Endodermal cell (in vitro differentiated cells): ENCODE data around the gene NEDD4L. TPM values are rescaled to one million over a fixed set of nuclear protein-coding genes. Genes with fewer than 3 reads are reported as not detected.
A peak's percentile ranks its signal among the peaks of the same experiment; 100 is the strongest.

Experiments used
- DNase-seq: peaks from one replicate; pipeline ENCODE4 v3.0.0-alpha.2; 2017
- H3K27ac ChIP-seq: 2 replicates; pipeline ENCODE4 v1.5.1; 2013; ENCODE audit warnings: mild to moderate bottlenecking, low read depth, low read length, moderate library complexity
- H3K27me3 ChIP-seq: 2 replicates; pipeline ENCODE4 v1.6.1; 2013; ENCODE audit warnings: mild to moderate bottlenecking, low read length, moderate library complexity; ENCODE audit not compliant: insufficient read depth, control insufficient read depth, poor library complexity, severe bottlenecking
- H3K36me3 ChIP-seq: 2 replicates; pipeline ENCODE4 v1.7.0; 2013; ENCODE audit warnings: mild to moderate bottlenecking, low read length, moderate library complexity; ENCODE audit not compliant: control insufficient read depth, insufficient read depth
- H3K4me1 ChIP-seq: one replicate; pipeline ENCODE4 v1.7.0; 2013; ENCODE audit warnings: low read length; ENCODE audit not compliant: control insufficient read depth, insufficient read depth
- H3K4me3 ChIP-seq: 2 replicates; pipeline ENCODE4 v1.5.1; 2013; ENCODE audit warnings: mild to moderate bottlenecking, low read length, moderate library complexity
- H3K9ac ChIP-seq: 2 replicates; pipeline ENCODE4 v1.6.1; 2013; ENCODE audit warnings: mild to moderate bottlenecking, low read length, moderate library complexity; ENCODE audit not compliant: poor library complexity, severe bottlenecking; ENCODE audit errors: extremely low read depth
- H3K9me3 ChIP-seq: 2 replicates; pipeline ENCODE4 v1.6.1; 2013; ENCODE audit warnings: mild to moderate bottlenecking, low read length, moderate library complexity; ENCODE audit not compliant: control insufficient read depth
- H3K27ac Mint-ChIP-seq: 2 replicates; pipeline ENCODE4 v1.8.0; 2020; ENCODE audit warnings: mixed read lengths
- H3K27me3 Mint-ChIP-seq: 2 replicates; pipeline ENCODE4 v1.8.0; 2021; ENCODE audit warnings: mild to moderate bottlenecking, mixed read lengths; ENCODE audit not compliant: insufficient read depth
- H3K36me3 Mint-ChIP-seq: 2 replicates; pipeline ENCODE4 v1.8.0; 2020; ENCODE audit warnings: low read depth, mixed read lengths
- H3K4me1 Mint-ChIP-seq: 2 replicates; pipeline ENCODE4 v1.8.0; 2020; ENCODE audit warnings: mixed read lengths
- H3K4me3 Mint-ChIP-seq: 2 replicates; pipeline ENCODE4 v1.8.0; 2020; ENCODE audit warnings: mild to moderate bottlenecking, moderate library complexity, mixed read lengths
- H3K9me3 Mint-ChIP-seq: 2 replicates; pipeline ENCODE4 v1.8.0; 2020; ENCODE audit warnings: mild to moderate bottlenecking, mixed read lengths
- WGBS, 2 experiments: methylation state at CpG; one replicate each; pipeline versions ENCODE4 v1.1.5 to v1.1.7; 2013; ENCODE audit warnings: missing lambda C conversion rate in 2 of 2, mixed read lengths in 1 of 2; ENCODE audit not compliant: insufficient coverage in 1 of 2, insufficient read length in 1 of 2; 5-methylcytosine and 5-hydroxymethylcytosine counted together
- total RNA-seq, 2 donors: library from RNA; stranded (reverse); fragmentation: NEBNext Ultra II Directional in 1 of 2; extraction: Animal tissue kit (Norgen Biotek cat#: 25700) in 1 of 2; gene quantifications; 2 replicates in 1 of 2; 3 replicates in 1 of 2; pipeline ENCODE4 v1.2.1, GENCODE V29; 2021
- TF ChIP-seq, protein P1 (sequence below): fragments of 200-600 bp; sonication (generic); conservative IDR thresholded peaks from 2 replicates; pipeline ENCODE4 v1.5.0; 2021; ENCODE audit warnings: antibody characterized with exemption, mild to moderate bottlenecking

Gene NEDD4L
- total RNA-seq, 2 donors from 2014 or later: 70.5 to 75.3 TPM

DNA sequence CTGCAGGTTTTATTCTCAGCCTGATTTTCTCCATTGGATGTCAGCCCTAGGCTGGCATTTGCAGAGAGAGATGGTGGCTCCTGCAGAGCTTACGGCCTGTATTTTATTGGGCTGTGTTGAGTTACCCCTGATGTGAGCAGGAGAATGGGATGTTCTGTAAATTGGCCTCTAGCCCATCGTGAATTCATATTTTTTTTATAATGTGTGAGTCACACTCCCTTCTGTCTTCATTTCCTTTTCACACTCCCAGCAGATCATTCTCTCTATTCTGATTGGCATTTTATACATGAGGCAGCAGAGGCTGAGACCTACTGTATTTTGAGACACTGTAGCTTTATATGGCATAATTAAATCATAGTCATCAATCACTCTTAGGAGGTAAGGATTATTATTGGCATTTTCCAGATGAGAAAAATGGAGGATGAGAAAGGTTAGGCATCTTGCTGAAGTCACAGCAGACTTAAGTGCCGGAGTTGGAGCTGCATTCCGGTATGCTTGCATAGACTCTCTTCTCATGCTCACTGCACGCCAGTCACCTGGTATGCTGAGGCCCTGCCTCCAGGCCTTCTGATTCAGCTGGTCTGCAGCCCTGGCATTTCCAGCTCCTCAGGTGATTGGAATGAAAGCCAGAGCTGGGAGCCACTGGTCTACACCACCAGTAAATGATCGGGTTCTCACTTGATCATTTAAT lies 142.4 kb downstream of the NEDD4L start:
- Mint-ChIP-seq H3K9me3 (peaks cover 2% of the 10 kb centered on the region), H3K4me3 (no peak overlapping the region), H3K27me3 (no peaks in the 10 kb centered on the region), H3K4me1 (peaks cover 17% of the 10 kb centered on the region), H3K36me3 (peaks cover 3% of the 10 kb centered on the region), H3K27ac (no peak overlapping the region)
- no peaks in the 10 kb centered on the region for H3K9me3 ChIP-seq
- WGBS, 2 experiments: 92 to 97% methylated on average over 4 to 6 of the region's 6 CpGs
- H3K4me1 ChIP-seq: no peaks in the 10 kb centered on the region
- H3K27me3 ChIP-seq: no peaks in the 10 kb centered on the region
- H3K4me3 ChIP-seq: no peak overlapping the region
- no peak for DNase-seq
- H3K27ac ChIP-seq: no peak overlapping the region
- no peak overlapping the region for H3K9ac ChIP-seq
- TF ChIP-seq, protein P1, sequence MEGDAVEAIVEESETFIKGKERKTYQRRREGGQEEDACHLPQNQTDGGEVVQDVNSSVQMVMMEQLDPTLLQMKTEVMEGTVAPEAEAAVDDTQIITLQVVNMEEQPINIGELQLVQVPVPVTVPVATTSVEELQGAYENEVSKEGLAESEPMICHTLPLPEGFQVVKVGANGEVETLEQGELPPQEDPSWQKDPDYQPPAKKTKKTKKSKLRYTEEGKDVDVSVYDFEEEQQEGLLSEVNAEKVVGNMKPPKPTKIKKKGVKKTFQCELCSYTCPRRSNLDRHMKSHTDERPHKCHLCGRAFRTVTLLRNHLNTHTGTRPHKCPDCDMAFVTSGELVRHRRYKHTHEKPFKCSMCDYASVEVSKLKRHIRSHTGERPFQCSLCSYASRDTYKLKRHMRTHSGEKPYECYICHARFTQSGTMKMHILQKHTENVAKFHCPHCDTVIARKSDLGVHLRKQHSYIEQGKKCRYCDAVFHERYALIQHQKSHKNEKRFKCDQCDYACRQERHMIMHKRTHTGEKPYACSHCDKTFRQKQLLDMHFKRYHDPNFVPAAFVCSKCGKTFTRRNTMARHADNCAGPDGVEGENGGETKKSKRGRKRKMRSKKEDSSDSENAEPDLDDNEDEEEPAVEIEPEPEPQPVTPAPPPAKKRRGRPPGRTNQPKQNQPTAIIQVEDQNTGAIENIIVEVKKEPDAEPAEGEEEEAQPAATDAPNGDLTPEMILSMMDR: no peak
- no peaks in the 10 kb centered on the region for H3K36me3 ChIP-seq

DNA sequence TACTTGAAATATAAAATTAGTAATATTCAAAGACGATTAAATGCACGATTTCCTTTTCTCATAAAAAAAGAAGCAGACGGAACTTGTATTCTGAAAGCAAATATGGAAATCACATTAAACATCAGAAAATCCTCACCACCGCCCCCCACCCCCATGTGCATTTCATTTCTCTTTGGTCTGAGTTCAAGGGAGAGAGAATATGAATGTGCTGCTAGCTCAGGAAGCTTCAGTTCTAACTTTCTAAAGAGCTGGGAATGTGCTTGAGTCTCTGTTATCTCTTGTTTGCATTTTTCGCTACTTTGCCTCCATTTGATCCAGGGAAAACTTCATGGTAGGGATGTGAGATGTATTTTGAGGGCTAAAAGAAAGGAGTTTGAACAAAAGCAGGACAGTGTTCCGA lies 143.6 kb downstream of the NEDD4L start:
- Mint-ChIP-seq H3K9me3 (peaks cover 2% of the 10 kb centered on the region), H3K4me3 (no peak overlapping the region), H3K36me3 (peaks cover 2% of the 10 kb centered on the region), H3K4me1 (peaks cover 17% of the 10 kb centered on the region), H3K27ac (peak overlapping the region; percentile 42), H3K27me3 (no peaks in the 10 kb centered on the region)
- Histone ChIP-seq H3K27ac (no peak overlapping the region), H3K36me3 (no peaks in the 10 kb centered on the region), H3K9me3 (no peaks in the 10 kb centered on the region), H3K9ac (no peak overlapping the region), H3K4me3 (no peak overlapping the region), H3K27me3 (no peaks in the 10 kb centered on the region), H3K4me1 (no peaks in the 10 kb centered on the region)
- DNase-seq: no peak
- TF ChIP-seq, protein P1: no peak
- 94 to 100% methylated on average over 2 to 6 of the region's 6 CpGs for WGBS, 2 experiments

DNA sequence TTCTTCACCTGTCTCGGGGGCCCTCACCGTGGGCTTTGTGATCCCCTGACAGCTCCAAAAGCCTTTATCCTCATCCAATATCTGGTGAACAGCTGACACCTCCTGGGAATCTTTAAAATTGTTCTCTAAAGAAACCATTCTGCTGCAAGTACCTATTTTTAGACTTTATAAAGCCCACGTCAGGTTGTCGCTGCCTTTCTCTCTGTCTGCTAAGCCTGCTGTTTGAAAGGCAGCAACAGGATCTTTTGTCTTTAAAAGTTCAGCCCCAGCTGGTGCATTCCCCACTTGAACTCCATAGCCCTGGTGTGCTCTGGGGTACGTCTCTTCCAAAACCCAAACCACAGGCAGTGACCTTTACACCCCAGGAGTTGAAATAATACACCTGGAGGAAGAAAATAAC lies 145.0 kb downstream of the NEDD4L start:
- Mint-ChIP-seq H3K36me3 (no peaks in the 10 kb centered on the region), H3K4me1 (peaks cover 22% of the 10 kb centered on the region), H3K27me3 (no peaks in the 10 kb centered on the region), H3K27ac (peak overlapping the region; percentile 31), H3K4me3 (no peak overlapping the region), H3K9me3 (peaks cover 2% of the 10 kb centered on the region)
- TF ChIP-seq, protein P1: no peak
- Histone ChIP-seq H3K27ac (no peak overlapping the region), H3K4me1 (peaks cover 5% of the 10 kb centered on the region), H3K9me3 (no peaks in the 10 kb centered on the region), H3K4me3 (no peak overlapping the region), H3K27me3 (no peaks in the 10 kb centered on the region), H3K36me3 (no peaks in the 10 kb centered on the region), H3K9ac (no peak overlapping the region)
- no peak for DNase-seq
- WGBS, 2 experiments: 76 to 83% methylated on average over 4 to 5 of the region's 5 CpGs
